Measurements from ENCODE around the gene HTRA1.

HTRA1 gene

DNA sequence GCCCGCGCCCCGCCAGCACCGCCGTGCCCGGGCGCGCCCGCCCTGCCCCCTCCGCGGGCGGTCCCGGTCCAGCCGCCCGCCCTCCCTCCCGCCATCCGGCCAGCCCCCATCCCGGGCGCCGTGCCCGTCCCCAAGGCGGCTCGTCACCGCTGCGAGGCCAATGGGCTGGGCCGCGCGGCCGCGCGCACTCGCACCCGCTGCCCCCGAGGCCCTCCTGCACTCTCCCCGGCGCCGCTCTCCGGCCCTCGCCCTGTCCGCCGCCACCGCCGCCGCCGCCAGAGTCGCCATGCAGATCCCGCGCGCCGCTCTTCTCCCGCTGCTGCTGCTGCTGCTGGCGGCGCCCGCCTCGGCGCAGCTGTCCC lies at the start of gene HTRA1:
Gene HTRA1 (plus strand): TSS at position 187 of the 362 bp plus-strand sequence. CDS start 100 bp downstream, at position 287.
- peak; percentile 55 for DNase-seq (ENCODE audit: low read depth)

DNA sequence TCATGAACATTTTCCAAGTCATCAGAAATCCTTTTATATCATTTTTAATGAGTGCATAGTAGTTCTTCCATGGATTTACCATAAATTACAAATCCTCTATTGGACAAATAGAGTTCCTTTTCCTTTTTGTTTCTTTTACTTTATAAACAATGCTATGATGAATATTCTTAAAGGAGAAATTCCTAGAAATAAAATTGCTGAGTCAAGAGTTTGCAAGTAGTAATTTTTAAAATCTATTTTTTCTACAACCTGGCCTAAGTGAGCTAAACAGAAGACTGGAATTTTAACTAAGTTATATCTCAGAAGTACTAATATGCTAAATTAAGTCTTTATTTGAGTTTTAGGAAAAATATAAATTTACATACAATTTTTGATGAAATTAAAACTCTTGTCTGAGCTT lies 48.0 kb upstream of the HTRA1 start:
- DNase-seq (ENCODE audit: low read depth) = no peak

DNA sequence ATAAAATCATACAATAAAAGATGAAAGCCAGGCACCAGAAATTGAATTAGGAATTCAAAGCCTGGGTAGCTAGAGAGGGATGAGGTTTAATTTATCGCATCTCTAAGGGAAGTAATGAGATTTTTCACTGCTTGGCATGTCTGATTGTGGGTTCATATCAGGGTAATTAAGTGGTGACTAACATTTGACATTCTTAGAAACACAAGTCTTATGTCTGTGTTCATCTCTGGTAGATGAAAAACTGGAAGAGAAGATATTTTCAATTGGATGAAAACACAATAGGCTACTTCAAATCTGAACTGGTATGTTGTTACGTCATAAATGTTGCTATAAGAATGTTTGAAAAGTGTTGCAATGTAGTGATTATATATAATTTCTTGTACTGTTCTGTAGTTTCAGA lies 43.7 kb upstream of the HTRA1 start:
- DNase-seq (ENCODE audit: low read depth) = no peak

DNA sequence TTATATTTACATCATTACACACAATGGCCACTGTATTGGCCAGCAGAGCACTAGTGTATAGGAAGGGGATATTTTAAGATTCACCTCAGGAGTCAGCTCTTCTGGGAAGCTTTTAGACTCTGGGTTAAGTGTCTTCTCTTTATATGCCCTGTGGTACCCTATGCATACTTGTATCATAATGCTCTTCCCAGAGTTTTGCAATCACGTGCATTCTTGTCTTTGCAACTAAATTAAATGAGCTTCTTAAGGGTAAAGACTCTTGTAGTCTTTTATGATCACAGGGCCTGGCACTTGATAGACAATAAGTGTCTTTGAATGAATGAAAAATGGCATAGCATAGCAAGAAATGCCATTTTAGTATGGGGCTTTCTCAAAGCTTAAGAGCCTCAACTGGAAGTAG lies 42.3 kb upstream of the HTRA1 start:
- DNase-seq (ENCODE audit: low read depth) = no peak

DNA sequence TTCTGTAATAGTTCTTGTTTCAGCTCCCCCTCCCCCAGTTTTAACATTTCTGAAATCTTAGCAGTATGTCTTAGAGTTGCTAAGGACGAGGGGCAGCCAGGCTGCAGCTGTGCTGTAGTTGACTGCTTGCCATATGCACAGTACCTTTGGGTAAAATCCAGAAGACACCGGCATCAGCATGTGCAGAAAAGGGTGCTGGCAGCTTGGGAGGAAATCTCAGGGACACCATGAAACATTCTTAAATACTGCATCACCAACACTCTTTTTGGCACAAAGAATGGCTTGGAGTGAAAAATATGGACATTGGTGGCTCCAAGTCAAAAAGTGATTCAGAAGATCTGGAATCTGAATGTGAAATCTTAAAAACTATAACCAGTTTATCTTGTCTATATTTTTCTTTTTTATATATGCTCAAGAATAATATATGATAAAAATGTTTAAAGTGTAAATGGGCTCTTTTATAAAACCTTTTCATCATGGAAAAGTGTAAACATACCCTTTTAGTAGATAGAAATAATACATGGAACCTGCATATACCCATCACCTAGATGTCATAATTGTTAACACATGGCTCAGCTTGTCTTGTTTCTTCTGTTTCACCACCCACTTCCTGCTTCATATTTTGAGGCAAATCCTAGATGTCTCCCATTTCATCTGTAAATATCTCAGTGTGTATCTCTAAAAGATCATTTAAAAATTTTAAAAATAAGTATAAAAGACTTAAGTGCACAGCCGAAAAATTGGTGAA lies 41.3 kb upstream of the HTRA1 start:
- DNase-seq (ENCODE audit: low read depth) = peak; percentile 87

DNA sequence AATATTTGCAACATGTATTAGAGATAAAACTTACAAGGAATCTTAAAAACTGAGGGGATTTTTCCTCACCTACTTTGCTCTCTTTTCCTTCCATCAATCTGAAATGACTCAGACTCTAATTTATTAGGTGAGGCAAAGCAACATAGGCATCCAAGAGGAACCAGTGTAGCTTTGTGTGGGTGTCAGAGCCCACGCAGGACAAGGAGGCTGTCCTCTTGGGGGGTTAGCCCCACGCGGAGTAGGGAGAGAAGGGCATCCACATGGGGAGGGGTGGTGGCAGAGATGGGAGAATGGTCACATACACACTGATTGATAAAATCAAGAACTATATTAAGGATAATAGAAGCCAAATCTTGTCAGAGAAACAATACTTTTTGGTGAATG lies 40.7 kb upstream of the HTRA1 start:
- no peak for DNase-seq (ENCODE audit: low read depth)

- no peak for DNase-seq (ENCODE audit: low read depth)
These were observed 40.2 kb upstream of the HTRA1 start for GRCh38 chr10:122421054-122421625.

DNA sequence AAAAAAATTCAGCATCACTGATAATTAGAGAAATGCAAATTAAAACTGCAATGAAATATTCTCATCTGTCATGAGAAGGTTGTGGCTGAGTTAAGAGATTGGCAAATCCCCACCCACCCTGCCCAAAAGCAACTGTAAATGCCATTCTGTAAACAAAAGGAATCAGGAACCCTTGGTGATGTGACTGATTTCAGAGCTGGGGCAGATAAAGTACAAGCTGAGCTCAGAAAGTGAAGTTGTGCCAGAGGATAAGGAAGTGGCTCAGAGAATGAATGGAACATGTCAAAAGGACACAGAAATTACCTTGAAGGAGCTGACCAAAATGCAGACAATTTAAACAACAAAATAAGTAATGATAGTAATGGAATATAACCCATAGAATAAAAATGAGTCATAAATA lies 39.6 kb upstream of the HTRA1 start:
- no peak for DNase-seq (ENCODE audit: low read depth)

DNA sequence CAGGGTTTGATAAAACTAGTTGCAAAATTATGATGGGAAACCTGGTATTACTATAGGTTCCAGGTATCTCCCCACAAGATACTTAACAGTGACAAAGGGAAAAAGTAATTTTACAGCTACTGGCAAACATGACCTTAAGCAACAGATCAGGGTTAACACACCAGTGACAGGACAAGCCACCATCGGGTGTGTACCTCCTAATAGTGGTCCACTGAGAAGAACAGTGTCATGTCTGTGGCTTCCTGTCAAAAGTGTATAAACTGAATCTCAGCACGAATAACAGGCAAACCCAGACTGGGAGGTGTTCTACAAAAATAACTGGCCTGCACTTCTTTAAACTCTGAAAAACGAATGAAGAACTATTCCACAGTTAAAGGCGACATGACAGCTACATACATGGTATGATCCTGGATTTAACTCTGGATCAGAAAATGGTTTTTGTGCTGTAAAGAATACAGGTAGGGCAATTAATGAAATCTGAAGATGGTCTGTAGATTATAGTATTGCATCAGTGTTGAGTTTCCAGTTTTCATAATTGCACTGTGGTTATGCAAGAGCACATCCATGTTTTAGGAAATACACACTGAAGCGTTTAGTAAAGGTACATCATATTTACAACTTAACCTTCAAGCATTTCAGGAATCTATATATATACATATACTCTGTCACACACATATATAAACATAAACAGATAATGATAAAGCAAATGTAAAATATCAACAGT lies 38.9 kb upstream of the HTRA1 start:
- DNase-seq (ENCODE audit: low read depth) = no peak

GRCh38 chr10:122424059-122424458 lies 37.3 kb upstream of the HTRA1 start:
- no peak for DNase-seq (ENCODE audit: low read depth)

DNA sequence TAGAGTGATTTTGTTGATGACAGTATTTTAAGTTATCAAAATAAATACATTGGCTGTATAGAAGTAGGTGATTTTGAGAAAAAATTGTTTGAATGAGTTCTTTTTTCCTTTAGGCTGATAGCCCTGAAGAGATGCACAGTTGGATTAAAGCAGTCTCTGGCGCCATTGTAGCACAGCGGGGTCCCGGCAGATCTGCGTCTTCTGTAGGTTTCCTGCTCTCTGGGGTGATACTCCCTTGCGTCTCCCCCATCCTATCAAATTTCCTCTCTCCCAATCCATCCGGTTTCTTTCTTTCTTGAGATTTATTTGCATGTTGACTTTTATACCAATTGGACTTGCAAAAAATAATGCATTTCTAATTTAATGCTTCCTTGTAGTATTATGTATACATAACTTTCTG lies 34.5 kb upstream of the HTRA1 start:
- no peak for DNase-seq (ENCODE audit: low read depth)

GRCh38 chr10:122427280-122427679 lies 34.1 kb upstream of the HTRA1 start:
- no peak for DNase-seq (ENCODE audit: low read depth)

- DNase-seq (ENCODE audit: low read depth) = peak; percentile 29
These were observed 26.0 kb upstream of the HTRA1 start for GRCh38 chr10:122435212-122435827.

- no peak for DNase-seq (ENCODE audit: low read depth)
These were observed 19.4 kb upstream of the HTRA1 start for GRCh38 chr10:122441961-122442360.

DNA sequence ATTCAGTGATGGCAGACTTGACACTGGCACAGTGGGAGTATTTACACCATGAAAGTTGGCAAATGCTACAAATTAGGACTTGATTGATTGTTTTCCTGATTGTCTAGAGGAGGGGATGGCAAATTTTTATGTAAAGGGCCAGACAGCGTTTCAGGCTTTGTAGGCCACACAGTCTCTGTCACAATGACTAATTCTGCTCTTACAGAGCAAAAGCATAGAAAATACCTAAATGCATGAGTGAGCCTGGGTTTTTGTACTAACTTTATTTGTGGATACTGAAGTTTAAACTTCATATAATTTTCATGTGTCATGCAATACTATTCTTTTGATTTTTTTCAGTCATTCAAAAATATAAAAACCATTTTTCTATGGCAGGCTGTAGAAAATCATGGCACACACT lies 15.9 kb upstream of the HTRA1 start:
- DNase-seq (ENCODE audit: low read depth) = no peak

DNA sequence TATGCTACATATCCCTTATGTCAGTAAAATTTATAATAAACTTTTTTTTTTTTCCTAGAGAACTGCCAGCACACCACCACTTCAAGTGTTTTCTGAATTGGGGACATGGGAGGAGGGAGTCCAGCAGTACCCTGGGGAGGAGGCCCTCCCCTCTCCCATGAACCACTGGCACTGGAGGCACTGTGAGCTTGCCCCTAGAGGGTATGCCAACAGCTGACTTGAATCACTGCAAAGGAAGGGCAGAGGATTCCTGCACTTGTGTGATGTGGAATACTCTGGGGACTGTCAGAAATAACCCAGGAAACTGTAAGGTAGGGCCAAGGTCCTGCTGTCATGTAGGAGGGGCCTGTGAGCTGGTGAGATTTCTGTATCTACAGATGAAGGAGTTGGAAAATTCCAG lies 15.4 kb upstream of the HTRA1 start:
- no peak for DNase-seq (ENCODE audit: low read depth)

DNA sequence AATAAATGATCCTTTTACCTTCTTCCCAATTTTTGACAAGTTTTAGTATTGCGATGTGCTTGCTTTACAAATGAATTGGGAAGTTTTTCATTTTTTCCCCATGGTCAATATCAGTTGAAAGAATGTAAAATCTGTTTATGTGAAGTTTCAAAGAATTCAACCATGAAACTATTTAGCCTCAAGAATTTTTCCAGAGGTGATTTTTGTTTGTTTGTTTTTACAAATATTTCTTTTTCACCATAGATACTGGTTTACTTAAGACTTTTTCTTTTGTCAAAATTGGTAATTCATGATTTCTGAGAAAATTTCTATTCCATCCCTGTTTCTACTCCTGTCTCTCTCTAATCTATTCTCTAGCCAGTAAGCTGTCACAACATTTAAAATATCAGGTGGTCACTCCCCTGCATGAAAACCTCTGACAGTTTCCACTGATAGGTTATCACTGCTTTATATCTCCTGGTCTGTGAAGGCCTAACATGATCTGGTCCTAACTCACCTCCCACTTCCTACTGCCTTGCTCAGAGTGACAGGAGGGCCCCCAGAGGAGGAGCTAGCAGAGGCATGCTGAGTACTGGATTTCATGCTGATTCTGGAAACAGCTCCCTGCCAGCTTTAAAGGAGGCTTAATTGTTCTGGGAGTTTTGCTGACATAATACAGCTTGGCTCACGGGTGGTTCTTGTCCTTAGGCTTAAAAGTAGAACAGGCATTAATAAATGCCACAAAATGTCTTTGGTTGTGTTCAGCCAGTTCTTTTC lies 14.5 kb upstream of the HTRA1 start:
- DNase-seq (ENCODE audit: low read depth) = no peak

- no peak for DNase-seq (ENCODE audit: low read depth)
These were observed 12.8 kb upstream of the HTRA1 start for GRCh38 chr10:122448600-122448999.

GRCh38 chr10:122449153-122449552 lies 12.2 kb upstream of the HTRA1 start:
- DNase-seq (ENCODE audit: low read depth) = no peak

- no peak for DNase-seq (ENCODE audit: low read depth)
These were observed 10.9 kb upstream of the HTRA1 start for GRCh38 chr10:122450353-122450990.

DNA sequence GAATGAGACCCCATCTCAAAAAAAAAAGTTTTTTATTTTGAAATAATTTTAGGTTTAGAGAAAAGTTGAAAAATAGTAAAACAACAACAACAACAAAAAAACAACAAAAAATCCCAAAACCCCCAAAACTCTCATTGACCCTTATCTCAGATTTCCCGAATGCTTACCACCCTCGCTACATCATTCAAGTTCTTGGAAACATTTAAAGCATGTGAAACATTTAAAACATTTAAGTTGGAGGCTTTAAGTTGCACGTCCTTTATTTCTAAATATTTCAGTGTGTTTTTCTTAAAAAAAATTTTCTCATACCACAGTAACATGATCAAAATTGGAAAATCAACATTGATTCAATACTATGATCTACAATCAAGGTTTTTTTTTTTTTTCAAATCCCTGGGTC lies 7.3 kb upstream of the HTRA1 start:
- DNase-seq (ENCODE audit: low read depth) = no peak

GRCh38 chr10:122454603-122455080 lies 6.7 kb upstream of the HTRA1 start, which contains the start of gene ARMS2:
TSS of gene ARMS2 (plus strand) at chr10:122454653. CDS start at chr10:122454728, 75 bp downstream.
- DNase-seq (ENCODE audit: low read depth) = no peak

All from fibroblast of the conjunctiva (primary cell).